Measurements from ENCODE around the gene RAB2B. TPM values are rescaled to one million over a fixed set of nuclear protein-coding genes. Genes with fewer than 3 reads are reported as not detected.

RAB2B gene
- polyA plus RNA-seq, 1 of the 3 experiments (the other 2 are of a cell fraction): 24.4 TPM

GRCh38 chr14:21454843-21455544, 21.8 kb downstream of the RAB2B start:
- CTCF ChIA-PET: interaction anchor here (0.7 to 4.7 kb wide), 4 partner anchors 18 to 43 kb away, joined by 3 to 38 read pairs (median 8); partner anchors contain the start of genes RAB2B and TOX4
- DNase-seq: peak; percentile 43
- POLR2A ChIA-PET: interaction anchor here (1.2 to 2.1 kb wide), 5 partner anchors 18 to 71 kb away, joined by 3 to 29 read pairs (median 4); partner anchors contain the start of genes RAB2B, SALL2, SUPT16H and TOX4

More at GRCh38 chr14:21454843-21455544, 21.8 kb downstream of the RAB2B start:
- TF ChIP-seq EP300 (IDR thresholded peaks at IDR 0.05; ENCODE audit: borderline replicate concordance in 1 of 2, low read depth in 1 of 2, low read length in 1 of 2) (no peak), CHD2 (IDR thresholded peaks at IDR 0.05; ENCODE audit: low read length, partially characterized antibody) (no peak), GABPA (IDR thresholded peaks at IDR 0.05; ENCODE audit: low read depth) (no peak), NRF1 (IDR thresholded peaks at IDR 0.05; ENCODE audit: low read depth, low read length) (no peak), SIN3A (IDR thresholded peaks at IDR 0.05; ENCODE audit: borderline replicate concordance, low read depth, low read length) (no peak), RFX5 (IDR thresholded peaks at IDR 0.05; ENCODE audit: low read length) (no peak), MEF2A (IDR thresholded peaks at IDR 0.05; ENCODE audit: borderline replicate concordance, low read depth) (no peak), ELF1 (IDR thresholded peaks at IDR 0.05) (no peak), TAF1 (IDR thresholded peaks at IDR 0.05; ENCODE audit: borderline replicate concordance, low read depth, low read length) (no peak), EZH2phosphoT487 (IDR thresholded peaks at IDR 0.05; ENCODE audit: borderline replicate concordance, low read depth) (no peak)
- TF ChIP-seq, protein P1, sequence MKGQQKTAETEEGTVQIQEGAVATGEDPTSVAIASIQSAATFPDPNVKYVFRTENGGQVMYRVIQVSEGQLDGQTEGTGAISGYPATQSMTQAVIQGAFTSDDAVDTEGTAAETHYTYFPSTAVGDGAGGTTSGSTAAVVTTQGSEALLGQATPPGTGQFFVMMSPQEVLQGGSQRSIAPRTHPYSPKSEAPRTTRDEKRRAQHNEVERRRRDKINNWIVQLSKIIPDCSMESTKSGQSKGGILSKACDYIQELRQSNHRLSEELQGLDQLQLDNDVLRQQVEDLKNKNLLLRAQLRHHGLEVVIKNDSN (IDR thresholded peaks at IDR 0.05; ENCODE audit: borderline replicate concordance, low read depth): no peak
- TF ChIP-seq, protein P2, sequence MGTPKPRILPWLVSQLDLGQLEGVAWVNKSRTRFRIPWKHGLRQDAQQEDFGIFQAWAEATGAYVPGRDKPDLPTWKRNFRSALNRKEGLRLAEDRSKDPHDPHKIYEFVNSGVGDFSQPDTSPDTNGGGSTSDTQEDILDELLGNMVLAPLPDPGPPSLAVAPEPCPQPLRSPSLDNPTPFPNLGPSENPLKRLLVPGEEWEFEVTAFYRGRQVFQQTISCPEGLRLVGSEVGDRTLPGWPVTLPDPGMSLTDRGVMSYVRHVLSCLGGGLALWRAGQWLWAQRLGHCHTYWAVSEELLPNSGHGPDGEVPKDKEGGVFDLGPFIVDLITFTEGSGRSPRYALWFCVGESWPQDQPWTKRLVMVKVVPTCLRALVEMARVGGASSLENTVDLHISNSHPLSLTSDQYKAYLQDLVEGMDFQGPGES (IDR thresholded peaks at IDR 0.05; ENCODE audit: low read depth, low read length): no peak
- TF ChIP-seq, protein P3, sequence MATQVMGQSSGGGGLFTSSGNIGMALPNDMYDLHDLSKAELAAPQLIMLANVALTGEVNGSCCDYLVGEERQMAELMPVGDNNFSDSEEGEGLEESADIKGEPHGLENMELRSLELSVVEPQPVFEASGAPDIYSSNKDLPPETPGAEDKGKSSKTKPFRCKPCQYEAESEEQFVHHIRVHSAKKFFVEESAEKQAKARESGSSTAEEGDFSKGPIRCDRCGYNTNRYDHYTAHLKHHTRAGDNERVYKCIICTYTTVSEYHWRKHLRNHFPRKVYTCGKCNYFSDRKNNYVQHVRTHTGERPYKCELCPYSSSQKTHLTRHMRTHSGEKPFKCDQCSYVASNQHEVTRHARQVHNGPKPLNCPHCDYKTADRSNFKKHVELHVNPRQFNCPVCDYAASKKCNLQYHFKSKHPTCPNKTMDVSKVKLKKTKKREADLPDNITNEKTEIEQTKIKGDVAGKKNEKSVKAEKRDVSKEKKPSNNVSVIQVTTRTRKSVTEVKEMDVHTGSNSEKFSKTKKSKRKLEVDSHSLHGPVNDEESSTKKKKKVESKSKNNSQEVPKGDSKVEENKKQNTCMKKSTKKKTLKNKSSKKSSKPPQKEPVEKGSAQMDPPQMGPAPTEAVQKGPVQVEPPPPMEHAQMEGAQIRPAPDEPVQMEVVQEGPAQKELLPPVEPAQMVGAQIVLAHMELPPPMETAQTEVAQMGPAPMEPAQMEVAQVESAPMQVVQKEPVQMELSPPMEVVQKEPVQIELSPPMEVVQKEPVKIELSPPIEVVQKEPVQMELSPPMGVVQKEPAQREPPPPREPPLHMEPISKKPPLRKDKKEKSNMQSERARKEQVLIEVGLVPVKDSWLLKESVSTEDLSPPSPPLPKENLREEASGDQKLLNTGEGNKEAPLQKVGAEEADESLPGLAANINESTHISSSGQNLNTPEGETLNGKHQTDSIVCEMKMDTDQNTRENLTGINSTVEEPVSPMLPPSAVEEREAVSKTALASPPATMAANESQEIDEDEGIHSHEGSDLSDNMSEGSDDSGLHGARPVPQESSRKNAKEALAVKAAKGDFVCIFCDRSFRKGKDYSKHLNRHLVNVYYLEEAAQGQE (IDR thresholded peaks at IDR 0.05; ENCODE audit: low read depth, low read length): no peak
- Histone ChIP-seq H3K4me3 (ENCODE audit: low read depth in 2 of 2, low read length in 1 of 2) (peak overlapping the region; percentile 85 to 90), H3K36me3 (replicated peaks in 1 of 2; ENCODE audit: control insufficient read depth in 1 of 2, insufficient read depth in 2 of 2, low read length in 1 of 2) (peaks cover 9 to 14% of the 10 kb centered on the region in 2 experiments), H2AFZ (ENCODE audit: low read depth) (no peak overlapping the region), H3K4me2 (peak overlapping the region; percentile 92), H3K9me2 (no peaks in the 10 kb centered on the region), H3K9ac (peak overlapping the region; percentile 87), H3K9me3 (no peaks in the 10 kb centered on the region), H3K27ac (ENCODE audit: low read depth in 2 of 2, low read length in 1 of 2) (peak overlapping the region; percentile 72 to 91; a peak in 3 of 4 replicates), H3K4me1 (ENCODE audit: control insufficient read depth in 1 of 2, insufficient read depth in 2 of 2, low read depth in 1 of 2, low read length in 1 of 2) (peaks cover 4 to 8% of the 10 kb centered on the region in 2 experiments; a peak in 2 of 4 replicates), H3K79me2 (ENCODE audit: insufficient read depth) (peaks cover 58% of the 10 kb centered on the region), H3K27me3 (ENCODE audit: insufficient read depth) (no peaks in the 10 kb centered on the region), H3F3A (replicated peaks; ENCODE audit: insufficient read depth) (peaks cover 14% of the 10 kb centered on the region), H4K20me1 (ENCODE audit: insufficient read depth) (peaks cover 12% of the 10 kb centered on the region)
- 17% methylated on average over 15 of the region's 15 CpGs for WGBS (ENCODE audit: low lambda C conversion rate)
